HUES64 (cell line): ENCODE results near the gene PSD4.

Experiments used
- H3K27ac ChIP-seq: 2 replicates; pipeline ENCODE4 v1.7.0; 2013; ENCODE audit warnings: low read depth, low read length, inconsistent platforms
- H3K27me3 ChIP-seq: 2 replicates; pipeline ENCODE4 v1.6.1; 2013; ENCODE audit warnings: mild to moderate bottlenecking, low read length; ENCODE audit not compliant: insufficient read depth
- H3K36me3 ChIP-seq: 2 replicates; pipeline ENCODE4 v1.6.1; 2013; ENCODE audit warnings: mild to moderate bottlenecking, low read length; ENCODE audit not compliant: insufficient read depth
- H3K4me1 ChIP-seq: 2 replicates; pipeline ENCODE4 v1.6.1; 2013; ENCODE audit warnings: mild to moderate bottlenecking, low read length, moderate library complexity; ENCODE audit not compliant: insufficient read depth
- H3K4me3 ChIP-seq: 2 replicates; pipeline ENCODE4 v1.5.1; 2013; ENCODE audit warnings: mild to moderate bottlenecking, low read length, moderate library complexity
- H3K9ac ChIP-seq: 2 replicates; pipeline ENCODE4 v1.6.1; 2013; ENCODE audit warnings: mild to moderate bottlenecking, low read depth, low read length
- H3K9me3 ChIP-seq: 2 replicates; pipeline ENCODE4 v1.6.1; 2013; ENCODE audit warnings: low read depth, low read length; ENCODE audit not compliant: insufficient read depth
- WGBS: fragments of 150-250, 120-280 bp; methylation state at CpG from one replicate; pipeline ENCODE4 v1.1.7; 2013; ENCODE audit warnings: missing lambda C conversion rate; 5-methylcytosine and 5-hydroxymethylcytosine counted together

PSD4 gene

GRCh38 chr2:113133704-113134598 lies 39.8 kb upstream of the PSD4 start:
- H3K27ac ChIP-seq, result no peak overlapping the region
- H3K4me1 ChIP-seq, result no peaks in the 10 kb centered on the region
- H3K4me3 ChIP-seq, result no peak overlapping the region
- H3K9me3 ChIP-seq, result no peaks in the 10 kb centered on the region
- no peaks in the 10 kb centered on the region for H3K27me3 ChIP-seq
- H3K9ac ChIP-seq, result no peak overlapping the region
- no peaks in the 10 kb centered on the region for H3K36me3 ChIP-seq
- 81% methylated on average over 7 of the region's 7 CpGs for WGBS

DNA sequence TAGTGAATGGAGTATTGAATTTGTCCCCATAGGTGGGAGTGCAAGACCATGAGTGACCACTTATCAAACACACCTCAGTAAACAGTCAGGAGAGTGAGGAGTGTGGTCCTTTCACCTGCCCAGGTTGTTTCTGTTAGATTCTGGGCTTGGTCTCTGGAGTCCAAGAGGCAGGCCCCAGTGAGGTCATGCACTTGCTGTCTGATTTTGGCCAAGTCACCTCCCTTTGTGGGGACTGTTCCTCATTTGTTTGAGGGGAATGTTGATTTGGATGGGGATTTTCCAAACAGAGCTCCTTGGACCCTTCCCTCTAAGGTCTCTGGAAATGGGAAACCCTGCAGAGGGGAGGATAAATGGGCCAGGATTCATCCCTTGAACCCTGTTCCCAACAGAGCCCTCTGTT lies 39.1 kb upstream of the PSD4 start:
- H3K4me1 ChIP-seq, result no peaks in the 10 kb centered on the region
- no peaks in the 10 kb centered on the region for H3K9me3 ChIP-seq
- H3K9ac ChIP-seq, result no peak overlapping the region
- no peaks in the 10 kb centered on the region for H3K36me3 ChIP-seq
- H3K27me3 ChIP-seq, result no peaks in the 10 kb centered on the region
- H3K4me3 ChIP-seq, result no peak overlapping the region
- no peak overlapping the region for H3K27ac ChIP-seq

GRCh38 chr2:113135317-113135716 lies 38.5 kb upstream of the PSD4 start:
- Histone ChIP-seq H3K27me3 (no peaks in the 10 kb centered on the region), H3K9ac (no peak overlapping the region), H3K4me1 (no peaks in the 10 kb centered on the region), H3K4me3 (no peak overlapping the region), H3K9me3 (no peaks in the 10 kb centered on the region), H3K36me3 (no peaks in the 10 kb centered on the region), H3K27ac (no peak overlapping the region)
- WGBS, result 83% methylated on average over 1 of the region's 1 CpG

- Histone ChIP-seq H3K4me1 (no peaks in the 10 kb centered on the region), H3K9ac (no peak overlapping the region), H3K4me3 (no peak overlapping the region), H3K27ac (no peak overlapping the region), H3K9me3 (no peaks in the 10 kb centered on the region), H3K27me3 (no peaks in the 10 kb centered on the region), H3K36me3 (no peaks in the 10 kb centered on the region)
- 47% methylated on average over 8 of the region's 8 CpGs for WGBS
Measured at GRCh38 chr2:113136828-113137775, 36.7 kb upstream of the PSD4 start.

GRCh38 chr2:113137827-113138226 lies 35.9 kb upstream of the PSD4 start:
- Histone ChIP-seq H3K4me1 (no peaks in the 10 kb centered on the region), H3K9me3 (no peaks in the 10 kb centered on the region), H3K27me3 (no peaks in the 10 kb centered on the region), H3K4me3 (no peak overlapping the region), H3K27ac (no peak overlapping the region), H3K9ac (no peak overlapping the region), H3K36me3 (no peaks in the 10 kb centered on the region)
- WGBS, result 100% methylated on average over 1 of the region's 1 CpG

- H3K27me3 ChIP-seq, result no peaks in the 10 kb centered on the region
- no peak overlapping the region for H3K9ac ChIP-seq
- H3K9me3 ChIP-seq, result no peaks in the 10 kb centered on the region
- no peak overlapping the region for H3K27ac ChIP-seq
- H3K36me3 ChIP-seq, result no peaks in the 10 kb centered on the region
- H3K4me3 ChIP-seq, result no peak overlapping the region
- H3K4me1 ChIP-seq, result no peaks in the 10 kb centered on the region
- 63% methylated on average over 13 of the region's 13 CpGs for WGBS
Measured at GRCh38 chr2:113138428-113139322, 35.1 kb upstream of the PSD4 start.

- Histone ChIP-seq H3K36me3 (no peaks in the 10 kb centered on the region), H3K9me3 (no peaks in the 10 kb centered on the region), H3K27ac (no peak overlapping the region), H3K27me3 (no peaks in the 10 kb centered on the region), H3K4me3 (no peak overlapping the region), H3K9ac (no peak overlapping the region), H3K4me1 (no peaks in the 10 kb centered on the region)
- 99% methylated on average over 6 of the region's 6 CpGs for WGBS
Measured at GRCh38 chr2:113141451-113141850, 32.3 kb upstream of the PSD4 start.

DNA sequence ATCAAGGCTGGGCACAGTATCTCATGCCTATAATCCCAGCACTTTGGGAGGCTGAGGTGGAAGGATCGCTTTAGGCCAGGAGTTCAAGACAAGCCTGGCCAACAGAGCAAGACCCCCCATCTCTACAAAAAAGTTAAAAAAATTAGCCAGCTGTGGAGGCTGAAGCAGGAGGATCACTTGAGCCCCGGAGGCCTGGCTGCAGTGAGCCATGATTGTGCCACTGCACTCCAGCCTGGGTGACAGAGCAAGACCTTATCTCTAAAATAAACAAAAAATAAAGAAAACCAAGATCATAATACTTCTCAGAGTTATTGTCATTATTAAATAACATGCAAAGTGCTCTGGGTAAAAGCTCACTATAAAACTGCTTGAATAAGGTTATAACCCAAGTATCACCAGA lies 31.5 kb upstream of the PSD4 start:
- Histone ChIP-seq H3K36me3 (no peaks in the 10 kb centered on the region), H3K4me3 (no peak overlapping the region), H3K27me3 (no peaks in the 10 kb centered on the region), H3K27ac (no peak overlapping the region), H3K9me3 (no peaks in the 10 kb centered on the region), H3K9ac (no peak overlapping the region), H3K4me1 (no peaks in the 10 kb centered on the region)
- 97% methylated on average over 2 of the region's 2 CpGs for WGBS

GRCh38 chr2:113144259-113144658 lies 29.5 kb upstream of the PSD4 start:
- 80% methylated on average over 4 of the region's 4 CpGs for WGBS
- Histone ChIP-seq H3K27me3 (peaks cover 2% of the 10 kb centered on the region; the same call in 1 of the 2 replicates), H3K4me3 (no peak overlapping the region), H3K9me3 (no peaks in the 10 kb centered on the region), H3K4me1 (no peaks in the 10 kb centered on the region), H3K27ac (no peak overlapping the region), H3K9ac (no peak overlapping the region), H3K36me3 (no peaks in the 10 kb centered on the region)

DNA sequence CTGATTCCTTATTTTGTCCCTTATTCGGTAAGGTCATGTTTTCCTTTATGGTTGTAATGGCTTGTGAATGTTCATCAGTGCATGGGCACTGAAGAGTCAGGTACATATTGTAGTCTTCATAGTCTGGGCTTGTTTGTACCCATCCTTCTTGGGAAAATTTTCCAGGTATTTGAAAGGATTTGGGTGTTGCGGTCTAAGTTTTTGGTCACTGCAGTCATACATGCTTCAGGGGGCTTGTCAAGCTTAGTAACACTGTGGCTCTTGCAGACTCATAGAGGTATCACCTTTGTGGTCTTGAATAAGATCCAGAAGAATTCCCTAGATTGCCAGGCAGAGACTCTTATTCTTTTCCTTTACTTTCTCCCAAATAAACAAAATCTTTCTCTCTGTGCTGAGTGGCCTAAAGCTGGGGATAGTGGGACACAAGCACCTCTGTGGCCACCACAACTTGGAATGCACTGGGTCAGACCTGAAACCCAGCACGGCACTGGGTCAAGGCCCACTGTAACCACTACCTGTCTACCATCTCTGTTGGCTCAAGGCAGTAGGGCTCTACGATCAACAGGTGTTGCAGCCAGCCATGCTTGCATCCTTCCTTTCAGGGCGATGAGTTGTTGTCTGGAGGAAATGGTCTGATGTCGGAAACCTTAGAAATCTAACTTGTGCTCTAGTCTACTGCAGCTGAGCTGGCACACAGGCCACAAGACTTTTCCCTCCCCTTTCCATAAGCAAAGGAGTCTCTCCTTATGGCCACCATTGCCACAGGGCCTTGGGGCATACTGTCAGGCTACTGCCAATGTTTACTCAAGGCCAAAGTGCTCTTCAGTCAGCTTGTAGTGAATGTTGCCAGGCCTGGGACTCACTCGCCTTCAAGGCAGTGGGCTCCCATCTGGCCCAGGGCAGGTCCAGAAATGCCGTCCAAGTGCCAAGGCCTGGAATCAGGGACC lies 24.9 kb upstream of the PSD4 start:
- Histone ChIP-seq H3K4me3 (no peak overlapping the region), H3K27ac (no peak overlapping the region), H3K27me3 (peaks cover 2% of the 10 kb centered on the region; the same call in 1 of the 2 replicates), H3K9me3 (no peaks in the 10 kb centered on the region), H3K4me1 (no peaks in the 10 kb centered on the region), H3K9ac (no peak overlapping the region), H3K36me3 (no peaks in the 10 kb centered on the region)
- 80% methylated on average over 8 of the region's 8 CpGs for WGBS
